Progenitor cell of endocrine pancreas (in vitro differentiated cells): ENCODE data around the gene USP50. TPM values are rescaled to one million over a fixed set of nuclear protein-coding genes. Genes with fewer than 3 reads are reported as not detected.

ENCODE experiments used
- total RNA-seq: library from RNA; stranded (reverse); gene quantifications from 2 replicates; pipeline ENCODE4 v1.2.1, GENCODE V29; 2021

Gene USP50
- total RNA-seq, 1 donor from 2014 or later: 0.48 TPM

Other genes with a start within 250 kb of the USP50 start
- 34.6 and 41.7 TPM in 2 replicates for gene GABPB1, start 191.5 kb downstream of the USP50 start, total RNA-seq
- 57.5 and 59.8 TPM in 2 replicates for gene USP8, start 122.3 kb downstream of the USP50 start, total RNA-seq
- 39.8 and 41.0 TPM in 2 replicates for gene TRPM7, start 140.1 kb upstream of the USP50 start, total RNA-seq
- gene SPPL2A, start 219.0 kb upstream of the USP50 start, total RNA-seq: 66.7 and 73.8 TPM in 2 replicates